ENCODE data around the gene TUBE1.
"Not testable (repeated sequence)": the region's sequence is repeated elsewhere in the genome, so short reads cannot be mapped to it uniquely, and the experiment has no call there.

Gene TUBE1, protein sequence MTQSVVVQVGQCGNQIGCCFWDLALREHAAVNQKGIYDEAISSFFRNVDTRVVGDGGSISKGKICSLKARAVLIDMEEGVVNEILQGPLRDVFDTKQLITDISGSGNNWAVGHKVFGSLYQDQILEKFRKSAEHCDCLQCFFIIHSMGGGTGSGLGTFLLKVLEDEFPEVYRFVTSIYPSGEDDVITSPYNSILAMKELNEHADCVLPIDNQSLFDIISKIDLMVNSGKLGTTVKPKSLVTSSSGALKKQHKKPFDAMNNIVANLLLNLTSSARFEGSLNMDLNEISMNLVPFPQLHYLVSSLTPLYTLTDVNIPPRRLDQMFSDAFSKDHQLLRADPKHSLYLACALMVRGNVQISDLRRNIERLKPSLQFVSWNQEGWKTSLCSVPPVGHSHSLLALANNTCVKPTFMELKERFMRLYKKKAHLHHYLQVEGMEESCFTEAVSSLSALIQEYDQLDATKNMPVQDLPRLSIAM

DNA sequence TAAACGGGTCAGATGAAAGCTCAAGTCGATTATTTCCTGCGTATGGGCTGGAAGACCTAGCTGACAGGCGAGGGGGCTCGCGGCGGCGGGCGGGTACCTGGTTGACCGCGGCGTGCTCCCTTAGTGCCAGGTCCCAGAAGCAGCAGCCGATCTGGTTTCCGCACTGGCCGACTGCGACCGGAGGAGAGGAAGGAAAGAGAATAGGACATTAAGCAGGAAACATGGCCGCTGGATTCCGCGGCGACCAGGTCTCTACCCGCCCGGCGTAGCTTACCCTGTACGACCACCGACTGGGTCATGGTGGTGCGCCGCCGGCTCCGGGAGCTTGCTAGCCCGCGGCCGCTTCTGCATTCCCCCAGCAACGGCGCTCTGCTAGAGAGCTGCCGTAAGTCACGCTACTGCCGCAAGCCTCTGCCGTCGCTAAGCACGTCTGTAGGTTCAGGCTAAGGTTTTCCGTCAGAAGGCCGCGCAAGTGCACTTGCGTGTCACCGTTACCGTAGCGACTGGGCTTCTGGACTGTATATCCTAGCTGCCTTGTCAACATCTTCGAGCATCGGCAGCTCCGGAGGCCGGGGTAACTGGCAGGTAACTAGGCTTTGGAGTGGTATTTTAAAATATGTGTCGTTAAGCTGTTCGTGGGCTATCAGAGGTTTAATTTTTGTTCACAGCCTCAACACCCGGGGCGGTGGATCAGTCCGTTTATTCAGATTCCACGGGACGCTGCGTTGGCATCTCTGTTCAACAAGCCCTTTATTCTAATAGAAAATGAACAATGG, at the start of gene TUBE1, which contains the start of gene FAM229B:
Gene TUBE1, minus strand, starts transcription at position 347 of the 776 bp plus-strand sequence. Its CDS starts 48 bp downstream, at position 299.
Gene FAM229B, plus strand, starts transcription at position 456 of the 776 bp plus-strand sequence. CDS start 11,693 bp downstream, outside the sequence.
- DNase-seq = peak; percentile 92

- no peak for DNase-seq
Observed at GRCh38 chr6:112130878-112131277, 43.6 kb upstream of the TUBE1 start.

- no peak for DNase-seq
Observed at GRCh38 chr6:112128208-112128607, 40.9 kb upstream of the TUBE1 start.

GRCh38 chr6:112123982-112124381, 36.7 kb upstream of the TUBE1 start:
- no peak for DNase-seq

DNA sequence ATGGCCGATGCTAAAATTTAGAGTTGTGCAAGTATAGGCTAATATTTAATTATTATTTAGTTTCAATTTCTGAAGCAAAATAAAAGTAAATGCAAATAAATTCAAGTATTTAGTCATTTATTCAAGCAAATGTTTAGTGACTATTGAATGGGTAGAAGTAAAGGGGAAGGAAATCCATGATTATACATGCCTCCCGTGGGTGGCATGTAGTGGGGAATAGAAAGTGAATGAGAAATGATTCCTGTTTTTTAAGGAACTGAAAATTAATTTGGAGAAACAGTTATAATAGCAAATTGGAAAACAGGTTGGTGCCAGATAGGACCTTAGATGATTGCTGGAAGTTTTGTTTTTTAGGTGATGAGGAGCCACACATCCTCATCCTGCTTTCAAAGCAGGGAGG, 35.5 kb upstream of the TUBE1 start:
- DNase-seq = no peak

GRCh38 chr6:112118034-112118433, 30.8 kb upstream of the TUBE1 start:
- DNase-seq = no peak

DNA sequence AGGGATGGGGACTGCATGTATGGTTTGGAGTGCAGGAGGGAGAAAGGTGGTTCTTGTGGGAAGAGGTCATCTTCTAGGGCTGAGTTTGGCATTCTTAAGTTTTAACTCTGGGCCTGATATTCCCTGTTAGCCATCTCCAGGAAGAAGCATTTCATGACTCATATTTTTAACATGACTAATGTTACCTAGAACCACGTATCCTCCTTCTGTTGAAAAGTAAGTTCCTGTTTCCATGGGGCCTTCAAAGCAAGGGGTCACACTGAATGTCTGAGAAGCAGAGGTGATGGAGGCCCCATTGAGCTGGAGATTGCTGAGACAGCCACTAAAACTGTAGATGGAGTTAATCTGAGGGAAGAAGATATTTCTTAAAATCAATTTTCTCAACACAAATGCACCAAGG, 30.3 kb upstream of the TUBE1 start:
- no peak for DNase-seq

GRCh38 chr6:112116221-112116620, 28.9 kb upstream of the TUBE1 start:
- DNase-seq = no peak

GRCh38 chr6:112114577-112115223, 27.4 kb upstream of the TUBE1 start:
- no peak for DNase-seq

GRCh38 chr6:112113918-112114317, 26.6 kb upstream of the TUBE1 start:
- DNase-seq = no peak

- no peak for DNase-seq
Observed at GRCh38 chr6:112113431-112113830, 26.1 kb upstream of the TUBE1 start.

- no peak for DNase-seq
Observed at GRCh38 chr6:112109262-112109661, 22.0 kb upstream of the TUBE1 start.

GRCh38 chr6:112106562-112106961, 19.3 kb upstream of the TUBE1 start:
- no peak for DNase-seq

- not testable (repeated sequence) for DNase-seq
Observed at GRCh38 chr6:112106026-112106425, 18.7 kb upstream of the TUBE1 start.

DNA sequence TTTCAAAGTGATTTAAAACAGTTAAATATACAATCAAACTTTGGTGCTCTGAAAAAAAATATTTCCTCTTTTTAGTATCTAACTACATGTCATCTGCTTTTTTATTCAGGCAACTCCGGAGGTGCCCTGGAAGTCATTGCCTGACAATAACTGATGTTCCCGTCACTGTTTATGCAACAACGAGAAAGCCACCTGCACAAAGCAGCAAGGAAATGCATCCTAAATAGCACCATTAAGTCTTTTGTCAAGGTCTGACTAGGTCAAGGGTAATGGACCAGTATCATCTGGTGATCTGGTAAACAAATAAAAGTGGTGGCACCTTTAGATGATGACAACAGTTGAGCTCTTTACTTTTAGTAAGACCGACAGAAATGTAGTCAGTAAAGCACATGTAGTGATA, 13.3 kb upstream of the TUBE1 start:
- DNase-seq = no peak

DNA sequence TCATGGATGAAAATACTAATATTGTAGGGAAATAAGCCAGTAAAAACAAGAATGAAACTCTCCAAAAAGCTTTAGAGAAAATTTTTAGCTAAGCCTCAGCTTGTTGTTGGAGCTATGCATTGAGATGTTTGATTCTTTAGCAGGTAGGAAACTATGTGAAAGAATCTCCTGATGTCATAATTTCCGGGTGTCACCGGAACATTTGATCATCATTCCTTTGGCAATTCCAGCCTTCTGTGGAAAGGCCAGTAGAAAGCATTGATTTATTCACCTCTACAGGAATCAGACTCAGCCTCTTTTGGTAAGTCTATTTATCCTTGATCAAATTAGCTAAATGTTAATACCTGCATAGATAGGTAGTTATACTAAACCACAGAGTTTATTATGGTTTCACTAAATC, 9.6 kb upstream of the TUBE1 start:
- no peak for DNase-seq

- DNase-seq = no peak
Observed at GRCh38 chr6:112087916-112088315, 634 bp upstream of the TUBE1 start.

DNA sequence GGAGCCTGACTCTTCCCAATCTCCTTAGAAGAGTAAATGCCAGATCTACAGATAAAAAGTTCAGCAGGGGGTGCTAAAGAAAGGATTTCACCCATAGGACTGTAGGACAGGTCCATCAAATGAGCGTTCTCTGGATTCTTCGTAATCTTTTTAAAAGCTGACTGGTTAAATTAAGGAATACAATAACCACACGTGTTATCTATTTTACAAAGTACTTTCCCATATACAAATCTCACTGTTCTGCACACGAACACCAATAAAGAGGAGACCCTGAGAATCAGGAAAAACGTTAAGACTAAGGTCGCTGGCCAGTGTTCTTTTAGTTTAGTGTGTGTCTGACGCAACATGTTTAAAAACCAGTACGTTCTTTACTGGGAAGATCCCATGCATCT, 542 bp downstream of the TUBE1 start:
- no peak for DNase-seq

DNA sequence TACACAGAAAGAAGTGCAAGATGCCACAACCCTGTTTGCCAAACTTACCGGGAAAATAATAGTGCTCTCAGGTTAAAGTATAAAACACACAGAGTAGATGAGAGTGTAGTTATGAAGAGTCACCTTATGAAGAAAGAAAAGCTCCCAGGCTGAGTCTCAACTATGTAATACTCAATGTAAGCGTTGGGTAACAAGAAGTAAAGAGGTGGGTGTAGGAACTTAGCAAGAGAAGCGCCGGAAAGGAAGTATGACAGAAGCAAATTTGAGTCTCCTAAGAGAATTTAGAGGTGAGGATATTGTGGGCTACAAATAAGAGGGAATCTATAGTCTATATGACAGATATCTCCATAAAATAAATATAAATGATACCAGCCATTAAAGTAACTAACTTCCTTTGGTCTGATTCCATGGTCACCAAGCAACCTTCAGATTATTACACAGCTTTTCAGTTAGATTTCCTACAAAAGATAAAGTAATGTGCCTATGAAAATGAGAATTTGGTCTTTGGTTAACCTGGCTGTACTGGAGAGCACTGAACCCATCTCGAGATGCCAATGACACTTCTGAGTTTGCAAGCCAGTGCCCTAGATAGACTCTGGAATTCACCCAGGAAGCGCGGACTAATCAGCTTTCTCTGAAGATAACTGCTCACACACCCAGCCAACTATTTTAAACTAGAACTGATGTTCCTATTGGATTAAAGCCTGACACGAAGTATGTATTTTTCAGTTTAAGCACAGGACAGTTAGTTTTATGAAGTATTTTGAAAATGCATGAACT, 1.8 kb downstream of the TUBE1 start:
- no peak for DNase-seq

DNA sequence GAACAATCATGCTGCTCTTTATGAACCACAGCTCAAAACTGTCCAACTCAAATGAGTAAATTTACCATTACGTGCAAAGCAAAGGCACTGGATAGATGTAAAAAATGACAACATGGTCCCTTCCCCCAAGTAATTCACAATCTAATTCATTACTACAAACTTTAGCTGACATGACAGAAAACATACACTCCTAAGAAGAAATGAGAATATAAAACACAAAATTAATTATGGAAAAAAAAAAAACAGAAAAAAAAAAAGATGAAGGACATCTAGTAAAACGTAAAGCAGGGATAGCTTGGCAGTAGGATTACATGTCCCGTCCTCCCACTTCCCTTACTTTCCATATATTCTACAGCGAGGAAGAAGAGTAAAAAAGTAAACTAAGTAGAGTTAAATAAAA, 5.7 kb downstream of the TUBE1 start:
- no peak for DNase-seq

DNA sequence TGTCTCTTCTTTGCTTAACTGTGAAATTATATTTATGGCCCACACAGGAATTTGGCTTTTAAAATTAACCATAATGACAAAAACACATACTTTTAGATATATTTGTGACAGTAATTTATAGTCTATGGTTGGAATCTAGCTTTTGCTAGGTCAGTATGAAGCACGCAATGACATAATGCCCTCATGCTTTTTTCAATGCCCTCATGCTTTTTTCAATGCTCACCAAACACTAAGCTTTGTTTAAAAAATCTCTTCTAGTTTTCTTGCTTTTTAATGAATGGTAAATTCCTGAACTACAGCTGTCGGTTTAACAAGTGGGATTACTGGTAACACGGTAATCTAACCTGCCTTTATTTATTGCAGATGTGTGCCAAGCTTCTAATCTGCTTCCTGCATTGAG, 20.7 kb downstream of the TUBE1 start:
- DNase-seq = no peak

DNA sequence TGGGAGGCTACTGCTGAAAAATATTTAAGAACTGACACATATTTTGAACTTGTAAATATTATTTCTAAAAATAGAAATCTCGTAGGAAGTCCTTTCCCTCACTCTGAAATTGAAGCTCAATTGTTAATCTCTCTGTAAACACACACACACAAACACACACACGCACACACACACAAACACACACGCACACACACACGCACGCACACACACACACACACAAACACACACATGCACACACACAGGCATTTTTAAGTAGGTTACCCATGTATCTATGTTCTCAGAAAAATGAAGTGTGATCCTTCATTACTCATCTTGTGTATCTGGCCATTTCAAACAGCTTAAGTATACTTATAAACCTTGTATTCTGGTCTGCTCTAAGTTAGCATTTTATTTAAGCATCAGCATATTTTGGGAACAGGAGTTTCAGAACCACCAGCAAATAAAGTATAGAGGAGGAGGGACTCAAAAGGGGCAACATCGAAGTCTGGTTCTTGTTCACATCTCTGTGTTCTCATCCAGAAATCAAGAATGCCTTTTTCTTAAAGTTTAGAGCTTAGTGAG, 21.8 kb downstream of the TUBE1 start:
- no peak for DNase-seq

Measured in activated CD4-positive, alpha-beta T cell treated with anti-CD3 and anti-CD28 coated beads for 48 hours (primary cell).